Stimulated activated CD8-positive, alpha-beta memory T cell treated with anti-CD3 and anti-CD28 coated beads, Interleukin-4, amount 100 ng/mL, for 1 hour (primary cell): ENCODE data around the gene ADO.
"Not testable (repeated sequence)": the region's sequence is repeated elsewhere in the genome, so short reads cannot be mapped to it uniquely, and the experiment has no call there.

Source experiments
- DNase-seq, 2 donors: peaks; one replicate each; pipeline ENCODE4 v3.0.0-alpha.2; 2020; ENCODE audit warnings: low read depth in 2 of 2, low spot score in 1 of 2

ADO gene

DNA sequence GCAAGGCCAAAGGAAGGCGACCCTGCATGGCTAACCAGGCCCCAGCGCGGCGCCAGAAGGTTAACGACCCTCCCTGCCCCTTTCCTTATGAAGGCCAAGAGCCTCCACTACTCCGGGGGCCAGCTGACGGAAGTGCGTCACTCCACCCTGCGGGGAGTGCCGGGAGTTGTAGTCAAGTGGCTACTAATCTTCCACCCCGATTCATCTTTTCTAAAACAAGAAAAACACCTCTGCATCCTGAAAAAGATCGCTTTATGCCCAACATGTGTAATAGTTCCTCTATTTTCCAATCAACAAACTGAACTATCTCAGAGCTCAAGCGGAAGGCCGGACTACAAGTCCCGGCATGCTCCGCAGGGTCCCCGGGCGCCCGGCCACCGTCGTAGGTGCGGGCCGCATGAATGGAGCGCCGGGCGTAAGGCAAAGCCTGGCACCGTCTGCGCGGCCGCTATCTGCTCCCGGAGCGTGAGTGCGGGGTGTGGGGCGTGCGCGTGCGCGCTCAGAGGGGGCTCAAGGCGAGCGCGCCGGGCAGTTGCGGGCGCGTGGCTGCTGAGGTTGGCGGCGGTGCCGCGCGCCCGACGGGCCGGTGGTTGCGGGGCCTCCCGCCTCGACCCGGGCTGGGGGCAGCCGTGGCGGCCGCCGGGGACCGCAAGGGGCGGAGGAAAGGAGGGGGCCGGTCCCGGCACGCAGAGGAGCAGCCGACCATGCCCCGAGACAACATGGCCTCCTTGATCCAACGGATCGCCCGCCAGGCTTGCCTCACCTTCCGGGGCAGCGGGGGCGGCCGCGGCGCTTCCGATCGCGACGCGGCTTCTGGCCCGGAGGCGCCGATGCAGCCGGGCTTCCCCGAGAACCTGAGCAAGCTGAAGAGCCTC, at the start of gene ADO:
ADO (plus strand) TSS at position 365 of the 875 bp plus-strand sequence; CDS start at position 705, 340 bp downstream.
- no peak for DNase-seq

- no peak for DNase-seq
Observed at GRCh38 chr10:62754963-62755362, 49.6 kb upstream of the ADO start.

GRCh38 chr10:62755662-62756653, 48.6 kb upstream of the ADO start:
- DNase-seq: no peak

DNA sequence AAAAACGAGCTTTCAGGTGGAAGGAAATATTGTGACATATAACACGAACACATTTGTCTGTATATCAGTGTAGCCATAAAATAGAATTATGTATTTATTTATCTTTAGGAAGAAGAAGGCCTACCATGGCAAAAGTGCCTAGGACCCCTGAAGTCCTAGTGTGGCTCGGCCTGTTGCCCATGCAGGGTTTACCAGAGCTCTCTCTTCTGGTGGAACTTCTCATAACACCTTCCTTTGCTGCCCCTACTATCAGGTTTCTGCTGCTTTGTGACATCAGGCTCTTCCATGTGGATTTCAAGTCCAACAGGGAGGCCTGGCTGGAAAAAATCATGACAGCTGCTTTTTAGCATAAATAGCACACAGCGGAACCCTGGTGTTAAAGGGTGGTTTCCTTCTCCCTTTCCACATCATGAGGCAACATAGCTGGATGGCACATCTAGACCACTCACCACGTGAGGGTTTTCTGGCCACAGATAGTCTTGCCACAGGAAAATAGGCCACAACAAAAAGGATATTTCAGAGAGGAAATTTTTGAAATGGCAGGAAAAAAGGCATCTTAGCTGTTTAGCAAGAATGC, 44.8 kb upstream of the ADO start:
- no peak for DNase-seq

- DNase-seq: no peak
Observed at GRCh38 chr10:62760401-62760800, 44.1 kb upstream of the ADO start.

DNA sequence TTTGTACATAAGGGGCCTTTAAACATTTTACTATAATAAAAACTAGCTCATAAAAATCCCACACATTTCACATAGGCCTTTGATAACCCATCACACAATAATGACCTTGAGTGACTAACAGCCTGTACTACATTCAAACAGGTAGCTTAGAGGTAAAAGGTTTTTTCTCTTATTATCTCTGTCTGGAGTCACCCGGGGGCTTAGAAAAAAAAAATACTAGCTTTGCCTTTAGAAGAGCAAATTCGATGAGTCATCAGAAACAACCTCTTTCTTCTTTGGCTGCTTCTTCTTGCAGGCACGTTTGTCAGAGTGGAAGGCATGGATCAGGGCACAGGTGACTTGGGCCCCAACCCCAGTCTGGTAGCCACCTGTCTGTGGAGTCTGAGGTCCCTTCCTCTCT, 43.4 kb upstream of the ADO start:
- DNase-seq: no peak

DNA sequence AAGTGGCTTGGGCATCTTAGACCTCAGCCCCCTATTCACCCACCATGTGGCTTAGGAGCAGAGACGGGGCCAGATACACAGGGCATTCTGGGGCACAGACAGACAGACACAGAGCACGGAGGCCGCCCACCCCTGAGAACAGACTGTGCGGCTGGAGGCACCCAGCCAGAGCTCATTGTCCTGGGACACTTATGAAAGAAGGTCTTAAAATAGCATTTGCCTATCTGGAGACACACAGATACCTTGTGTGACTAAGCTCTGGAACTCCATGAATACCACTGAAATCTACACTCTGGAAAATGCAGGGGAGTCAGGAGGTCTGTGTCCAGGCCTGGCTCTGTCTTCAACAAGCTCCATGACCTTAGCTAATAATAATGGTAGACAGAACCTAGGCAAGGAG, 41.4 kb upstream of the ADO start:
- DNase-seq: no peak

DNA sequence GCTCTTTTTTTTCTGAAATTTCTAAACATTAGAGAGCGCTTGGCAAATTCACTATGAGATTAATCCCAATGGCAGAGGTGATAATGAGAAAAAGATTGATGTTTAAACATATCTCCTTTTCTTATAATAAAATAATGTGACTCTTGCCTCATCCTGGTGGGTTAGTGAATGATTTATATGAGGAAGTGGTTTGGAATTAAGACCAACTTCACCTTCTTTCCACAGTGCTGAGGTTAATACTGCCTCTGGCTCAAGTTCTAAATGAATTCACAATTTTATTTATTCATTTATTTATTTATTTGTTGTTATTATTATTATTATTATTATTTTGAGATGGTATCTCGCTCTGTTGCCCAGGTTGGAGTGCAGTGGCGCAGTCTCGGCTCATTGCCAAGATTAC, 40.5 kb upstream of the ADO start:
- no peak for DNase-seq

- no peak for DNase-seq
Observed at GRCh38 chr10:62765726-62766125, 38.8 kb upstream of the ADO start.

DNA sequence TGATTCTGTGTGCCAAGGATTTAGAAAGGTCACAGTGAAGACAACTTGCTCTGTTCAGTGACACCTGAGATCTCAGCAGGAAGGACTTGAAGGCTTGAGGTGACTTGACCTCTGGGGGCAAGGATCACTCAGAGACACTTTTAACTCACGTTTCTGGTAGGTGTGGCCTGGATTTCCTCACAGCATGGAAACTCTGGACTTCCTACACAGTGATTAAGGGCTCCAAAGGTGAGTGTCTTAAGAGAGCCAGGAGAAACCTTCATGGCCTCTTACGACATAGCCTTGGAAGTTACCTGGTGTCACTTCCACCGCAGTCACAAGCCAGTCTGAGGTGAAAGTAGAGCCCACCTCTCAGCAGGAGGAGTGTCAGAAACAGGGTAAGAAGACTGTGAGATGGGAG, 38.1 kb upstream of the ADO start:
- no peak for DNase-seq

DNA sequence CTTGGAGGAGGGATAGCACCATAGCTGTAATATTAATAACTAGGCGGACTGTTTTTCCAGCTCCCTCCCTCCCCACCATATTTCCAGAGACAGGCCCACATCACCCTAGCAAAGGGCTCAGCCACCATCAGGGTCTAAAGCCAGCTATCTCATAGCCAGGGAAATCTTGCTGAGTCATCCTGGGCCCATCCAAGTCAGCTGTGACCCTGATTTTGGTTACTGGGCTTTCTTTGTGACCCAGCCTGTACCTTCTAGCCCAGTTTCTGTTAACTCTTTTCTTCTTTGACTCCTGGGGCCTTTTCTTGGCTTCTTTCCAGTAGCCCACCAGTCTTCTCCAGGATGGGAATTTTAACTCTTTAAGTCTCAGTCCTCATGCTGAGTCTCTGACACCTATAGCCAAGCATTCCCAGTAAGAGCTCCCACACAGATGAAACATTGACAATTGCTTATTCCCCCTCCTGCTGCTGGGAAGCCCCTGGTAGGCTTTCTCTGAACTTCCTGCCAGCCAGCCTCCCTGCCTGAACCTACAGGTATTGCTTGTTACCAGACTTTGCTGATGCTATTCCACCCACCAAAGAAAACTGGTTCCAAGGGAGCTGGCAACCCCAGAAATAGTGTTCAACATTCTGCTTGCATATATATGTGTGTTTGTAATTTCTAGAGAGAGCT, 34.8 kb upstream of the ADO start:
- no peak for DNase-seq

DNA sequence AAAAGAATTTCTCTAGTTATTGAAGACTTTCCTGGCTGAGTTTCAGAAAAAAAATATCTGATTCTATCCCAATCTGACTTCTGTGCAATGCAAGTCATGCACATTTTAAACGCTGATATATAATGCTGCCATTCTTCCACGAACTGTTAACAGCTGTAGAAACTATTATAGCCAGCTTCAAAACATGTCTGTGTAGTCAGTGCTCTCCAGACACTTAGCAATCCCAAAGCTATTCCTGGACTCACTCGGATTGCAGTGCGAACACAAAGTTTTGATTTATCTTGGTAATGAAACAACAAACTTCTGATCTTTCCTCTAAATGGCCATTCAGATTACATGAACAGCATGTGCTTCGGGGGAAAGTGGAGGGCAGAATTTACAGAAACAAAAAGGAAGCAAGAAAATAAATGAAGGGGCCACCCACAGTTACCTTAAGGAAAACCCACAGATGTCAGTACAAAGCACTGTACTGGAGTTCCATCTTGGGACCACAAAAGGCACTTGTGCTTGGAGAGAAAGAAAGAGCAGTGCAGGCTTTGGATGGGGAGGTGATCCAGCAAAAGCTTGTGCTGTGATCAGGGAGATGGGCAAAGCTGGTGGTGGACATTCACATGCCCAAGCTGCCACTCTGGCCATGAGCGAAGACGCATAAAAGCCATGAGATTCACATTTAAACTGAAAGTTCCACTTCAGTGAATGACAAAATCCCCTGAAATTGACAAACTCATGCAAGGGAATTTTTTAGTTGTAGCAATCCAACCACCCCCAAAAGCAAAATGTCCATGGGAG, 32.1 kb upstream of the ADO start:
- DNase-seq: no peak

GRCh38 chr10:62778125-62778524, 26.4 kb upstream of the ADO start:
- DNase-seq: no peak

- peak; percentile 47 to 71 for DNase-seq
Observed at GRCh38 chr10:62779487-62780248, 24.9 kb upstream of the ADO start.

DNA sequence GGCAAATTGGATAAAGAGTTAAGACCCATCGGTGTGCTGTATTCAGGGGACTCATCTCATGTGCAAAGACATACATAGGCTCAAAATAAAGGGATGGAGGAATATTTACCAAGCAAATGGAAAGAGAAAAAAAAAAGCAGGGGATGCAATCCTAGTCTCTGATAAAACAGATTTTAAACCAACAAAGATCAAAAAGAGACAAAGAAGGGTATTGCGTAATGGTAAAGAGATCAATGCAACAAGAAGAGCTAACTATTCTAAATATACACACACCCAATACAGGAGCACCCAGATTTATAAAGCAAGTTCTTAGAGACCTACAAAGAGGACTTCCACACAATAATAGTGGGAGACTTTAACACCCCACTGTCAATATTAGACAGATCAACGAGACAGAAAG, 20.0 kb upstream of the ADO start:
- not testable (repeated sequence) for DNase-seq

DNA sequence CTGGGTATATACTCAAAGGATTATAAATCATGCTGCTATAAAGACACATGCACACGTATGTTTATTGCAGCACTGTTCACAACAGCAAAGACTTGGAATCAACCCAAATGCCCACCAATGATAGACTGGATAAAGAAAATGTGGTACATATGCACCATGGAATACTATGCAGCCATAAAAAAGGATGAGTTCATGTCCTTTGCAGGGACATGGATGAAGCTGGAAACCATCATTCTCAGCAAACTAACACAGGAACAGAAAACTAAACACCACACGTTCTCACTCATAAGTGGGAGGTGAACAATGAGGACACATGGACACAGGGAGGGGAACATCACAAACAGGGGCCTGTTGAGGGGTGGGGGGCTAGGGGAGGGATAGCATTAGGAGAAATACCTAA, 16.2 kb upstream of the ADO start:
- not testable (repeated sequence) for DNase-seq

DNA sequence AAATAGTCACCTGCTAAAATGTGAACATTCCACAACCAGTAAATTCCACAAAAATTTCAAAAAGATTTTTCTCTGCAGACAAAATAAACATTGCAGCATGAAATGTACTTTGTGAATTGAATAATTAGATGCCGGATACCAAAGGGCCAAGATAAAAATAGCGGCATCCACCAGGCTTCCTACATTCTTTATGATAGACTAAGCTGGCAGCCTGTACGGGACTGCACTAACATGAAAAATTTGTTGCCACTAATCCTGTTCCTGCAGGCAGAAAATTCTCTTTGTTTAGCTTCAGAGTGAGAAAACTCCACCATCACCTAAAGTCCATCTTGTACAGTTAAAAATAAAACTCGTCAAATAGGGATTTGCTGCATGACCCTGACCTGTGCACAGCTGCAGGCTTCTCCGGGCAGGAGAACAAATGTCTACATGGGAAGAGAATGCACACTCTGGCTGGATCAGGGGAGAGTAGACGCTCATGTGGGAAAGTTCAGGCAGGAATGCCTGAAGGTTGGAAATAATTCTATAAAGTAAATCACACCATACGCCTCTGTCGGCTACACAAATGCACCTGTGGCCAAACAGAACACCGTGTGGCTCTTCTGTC, 15.6 kb upstream of the ADO start:
- no peak for DNase-seq

DNA sequence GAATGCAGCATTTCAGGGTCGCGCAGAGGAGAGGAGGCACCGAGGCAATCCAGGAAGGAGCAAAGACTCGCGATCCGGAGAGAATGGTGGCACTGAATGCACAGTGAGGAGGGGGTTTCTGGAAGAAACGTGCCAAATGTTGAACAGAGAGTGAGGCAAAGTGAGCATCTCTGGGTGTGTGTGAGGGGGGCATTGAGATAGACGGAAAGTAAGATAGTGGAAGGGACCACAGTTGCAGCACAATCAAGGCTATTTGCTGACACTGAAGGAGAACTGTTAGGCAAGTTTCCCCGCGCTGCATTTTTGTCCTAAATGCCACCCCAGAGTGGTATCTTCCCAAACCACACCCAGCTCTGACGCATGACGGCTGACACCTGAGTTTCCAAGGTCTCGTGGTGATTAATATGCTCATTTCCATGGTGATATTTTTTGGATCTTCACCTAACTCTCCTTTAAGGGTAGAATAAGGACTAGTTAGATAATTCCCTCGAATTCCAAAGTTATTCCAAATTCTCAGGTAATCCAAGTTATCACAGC, 14.4 kb upstream of the ADO start:
- DNase-seq: no peak

DNA sequence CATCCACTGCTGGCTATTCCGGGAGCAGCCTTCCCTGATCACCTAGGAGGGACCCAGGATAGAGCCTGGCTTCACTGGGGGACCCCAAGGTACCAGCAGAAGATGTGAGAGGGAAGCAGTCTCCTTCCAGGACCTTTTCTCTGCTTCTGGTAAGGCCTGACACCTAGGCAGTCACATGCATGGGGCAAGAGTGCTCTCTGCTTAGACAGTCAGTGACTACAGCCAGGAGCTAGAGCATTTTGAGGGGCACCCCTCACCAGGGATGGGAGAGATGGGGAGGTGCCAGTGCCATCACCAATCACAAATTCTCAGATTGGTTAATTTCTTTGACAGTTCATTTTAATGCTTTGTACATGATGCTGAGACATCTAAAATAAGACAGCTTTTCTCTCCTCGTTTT, 13.9 kb upstream of the ADO start:
- DNase-seq: no peak
